Effector memory CD4-positive, alpha-beta T cell (primary cell): Measurements from ENCODE around the gene SUMO1.
A peak's percentile ranks its signal among the peaks of the same experiment; 100 is the strongest.

ENCODE experiments used
- DNase-seq, 3 donors: peaks; one replicate each; pipeline ENCODE4 v3.0.0-alpha.2; 2020
- H3K27ac ChIP-seq: 2 replicates; pipeline ENCODE4 v1.7.0; 2013; ENCODE audit warnings: mild to moderate bottlenecking, low read length, moderate library complexity; ENCODE audit not compliant: insufficient read depth, poor library complexity, severe bottlenecking
- H3K27me3 ChIP-seq: replicated peaks from 2 replicates; pipeline ENCODE4 v1.7.0; 2013; ENCODE audit warnings: mild to moderate bottlenecking, low read length; ENCODE audit not compliant: insufficient read depth, control insufficient read depth, poor library complexity, severe bottlenecking
- H3K36me3 ChIP-seq: 2 replicates; pipeline ENCODE4 v1.7.0; 2013; ENCODE audit warnings: mild to moderate bottlenecking, low read length, moderate library complexity; ENCODE audit not compliant: control insufficient read depth, insufficient read depth
- H3K4me1 ChIP-seq: 2 replicates; pipeline ENCODE4 v1.7.0; 2013; ENCODE audit warnings: low read length, mild to moderate bottlenecking; ENCODE audit not compliant: control insufficient read depth, insufficient read depth, poor library complexity, severe bottlenecking
- H3K4me3 ChIP-seq: 2 replicates; pipeline ENCODE4 v1.7.0; 2013; ENCODE audit warnings: low read length, low read depth, mild to moderate bottlenecking; ENCODE audit not compliant: insufficient read depth, poor library complexity, severe bottlenecking
- H3K9me3 ChIP-seq: 2 replicates; pipeline ENCODE4 v1.7.0; 2013; ENCODE audit warnings: mild to moderate bottlenecking, low read length, moderate library complexity; ENCODE audit not compliant: control insufficient read depth

Gene SUMO1

DNA sequence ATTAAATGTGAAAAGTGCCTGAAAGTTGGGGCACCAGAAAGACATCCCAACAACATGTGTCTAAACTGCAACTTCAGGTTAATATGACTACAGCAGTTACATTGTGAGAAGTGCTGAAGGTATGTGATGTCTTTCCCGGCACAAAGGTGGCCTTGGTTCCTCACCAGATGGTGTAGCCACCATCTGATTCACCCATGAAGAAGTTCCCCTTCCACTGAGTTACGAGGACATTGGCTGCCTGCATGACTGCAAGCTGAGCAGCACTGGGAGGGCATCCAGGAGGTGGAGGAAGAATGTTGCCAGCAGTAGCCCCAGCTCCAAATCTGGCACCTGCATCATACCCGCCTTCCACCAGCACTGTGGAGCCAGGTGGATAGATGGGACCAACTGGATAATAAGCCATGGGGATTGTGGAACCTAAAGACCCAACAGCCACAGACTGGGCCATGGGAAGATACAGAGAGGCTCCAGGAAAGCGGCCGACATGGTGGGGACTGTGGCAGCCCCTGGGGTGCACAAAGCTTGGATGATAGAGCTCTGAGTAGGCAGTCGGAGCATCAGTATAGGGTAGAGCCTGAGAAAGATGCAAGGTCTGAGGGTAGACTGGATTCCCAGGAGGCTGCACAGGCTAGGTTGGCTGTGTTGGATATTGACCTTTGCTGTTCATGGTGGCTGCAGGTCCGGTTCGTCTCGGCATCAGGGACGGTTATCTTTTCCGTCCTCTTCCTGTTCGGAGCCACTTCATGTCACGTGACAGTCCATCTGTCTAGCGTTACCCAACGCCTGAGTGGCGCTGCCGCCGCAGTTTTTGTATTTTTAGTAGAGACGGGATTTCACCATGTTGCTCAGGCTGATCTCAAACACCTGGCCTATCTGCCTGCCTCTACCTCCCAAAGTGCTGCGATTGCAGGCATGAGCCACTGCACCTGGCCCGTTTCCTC, 36.9 kb downstream of the SUMO1 start:
- no peaks in the 10 kb centered on the region for H3K4me1 ChIP-seq
- H3K36me3 ChIP-seq: no peaks in the 10 kb centered on the region
- DNase-seq: no peak
- H3K27ac ChIP-seq: no peak overlapping the region
- H3K4me3 ChIP-seq: no peak overlapping the region
- no peaks in the 10 kb centered on the region for H3K27me3 ChIP-seq
- H3K9me3 ChIP-seq: no peaks in the 10 kb centered on the region

GRCh38 chr2:202196727-202197126, 41.7 kb downstream of the SUMO1 start:
- Histone ChIP-seq H3K36me3 (no peaks in the 10 kb centered on the region), H3K27me3 (no peaks in the 10 kb centered on the region), H3K27ac (no peak overlapping the region), H3K4me1 (no peaks in the 10 kb centered on the region), H3K4me3 (no peak overlapping the region), H3K9me3 (no peaks in the 10 kb centered on the region)
- no peak for DNase-seq

- DNase-seq: no peak
- Histone ChIP-seq H3K4me1 (no peaks in the 10 kb centered on the region), H3K27ac (no peak overlapping the region), H3K9me3 (no peaks in the 10 kb centered on the region), H3K36me3 (no peaks in the 10 kb centered on the region), H3K4me3 (no peak overlapping the region), H3K27me3 (no peaks in the 10 kb centered on the region)
These were observed 44.0 kb downstream of the SUMO1 start for GRCh38 chr2:202194418-202194817.

DNA sequence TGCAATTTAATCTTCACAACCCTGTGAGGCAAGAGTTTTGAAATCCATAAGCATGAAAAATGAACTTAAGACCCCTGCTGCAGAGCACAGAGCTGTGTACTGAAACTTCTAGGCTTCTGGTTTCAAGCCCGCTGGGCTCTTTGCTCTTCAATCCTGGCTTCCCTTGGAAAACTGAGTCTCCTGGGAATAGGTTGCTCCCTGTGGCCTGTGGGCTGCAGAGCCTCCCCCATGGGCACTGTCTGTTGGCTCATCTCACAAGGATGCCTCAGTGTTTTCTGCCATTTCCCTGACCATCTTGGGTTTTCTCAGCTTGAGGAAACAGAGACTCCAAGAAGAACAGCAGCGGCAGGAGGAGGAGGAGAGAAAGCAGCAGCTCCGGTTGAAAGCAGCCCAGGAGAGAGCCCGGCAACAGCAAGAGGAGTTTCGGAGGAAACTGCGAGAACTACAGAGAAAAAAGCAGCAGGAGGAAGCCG, 44.5 kb downstream of the SUMO1 start:
- no peak for DNase-seq
- Histone ChIP-seq H3K4me3 (no peak overlapping the region), H3K27ac (no peak overlapping the region), H3K9me3 (no peaks in the 10 kb centered on the region), H3K36me3 (no peaks in the 10 kb centered on the region), H3K4me1 (no peaks in the 10 kb centered on the region), H3K27me3 (no peaks in the 10 kb centered on the region)

- no peak for DNase-seq
- H3K36me3 ChIP-seq: no peaks in the 10 kb centered on the region
- no peaks in the 10 kb centered on the region for H3K9me3 ChIP-seq
- H3K27me3 ChIP-seq: no peaks in the 10 kb centered on the region
- no peak overlapping the region for H3K4me3 ChIP-seq
- H3K27ac ChIP-seq: no peak overlapping the region
- H3K4me1 ChIP-seq: no peaks in the 10 kb centered on the region
These were observed 45.1 kb downstream of the SUMO1 start for GRCh38 chr2:202193305-202193704.

DNA sequence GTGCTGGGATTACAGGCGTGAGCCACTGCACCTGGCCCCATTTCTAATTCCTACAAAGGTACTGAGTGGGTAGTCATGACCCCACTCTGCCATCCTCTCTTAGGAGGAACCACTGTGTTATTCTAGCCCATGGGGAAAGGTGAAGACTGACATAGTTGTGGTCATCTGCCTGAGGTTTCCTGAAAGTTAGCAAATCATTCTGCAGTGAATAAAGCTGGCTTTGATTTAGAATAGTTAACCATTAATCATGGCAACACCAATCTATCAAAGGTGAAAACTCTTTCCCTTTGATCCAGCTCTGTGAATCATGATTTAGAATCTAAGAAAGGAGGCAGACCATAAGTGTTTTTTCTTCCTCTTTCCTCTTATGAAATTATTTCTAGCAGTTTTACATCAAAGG, 50.8 kb downstream of the SUMO1 start:
- H3K27ac ChIP-seq: no peak overlapping the region
- no peaks in the 10 kb centered on the region for H3K27me3 ChIP-seq
- H3K4me1 ChIP-seq: no peaks in the 10 kb centered on the region
- no peaks in the 10 kb centered on the region for H3K36me3 ChIP-seq
- no peak for DNase-seq
- H3K4me3 ChIP-seq: no peak overlapping the region
- no peaks in the 10 kb centered on the region for H3K9me3 ChIP-seq

DNA sequence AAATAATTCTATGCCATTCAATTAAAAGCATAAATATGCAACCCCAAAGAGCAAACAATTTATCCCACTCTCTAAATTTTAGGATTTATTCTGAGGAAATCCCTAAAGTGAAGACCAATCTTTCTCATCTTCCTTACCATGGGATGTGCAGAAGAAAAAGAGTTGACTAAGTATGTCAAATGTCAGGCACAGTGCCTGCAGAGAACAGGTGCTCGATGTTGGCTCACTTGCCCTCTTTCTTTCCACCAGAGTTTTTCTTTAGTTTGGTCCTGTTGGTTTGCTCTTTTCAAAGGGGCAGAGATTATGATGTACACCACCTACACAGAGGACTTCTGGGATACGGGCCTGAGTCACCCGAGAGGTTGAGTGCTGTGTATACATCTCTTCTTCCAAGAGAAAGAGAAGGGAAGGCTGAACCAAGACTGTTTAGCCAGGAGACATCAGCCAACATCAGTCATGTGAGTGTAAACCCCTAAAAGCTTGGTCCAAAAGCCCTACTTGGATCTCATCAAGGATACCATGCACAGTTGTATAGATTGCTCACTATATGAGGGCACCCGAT, 51.7 kb downstream of the SUMO1 start:
- Histone ChIP-seq H3K36me3 (no peaks in the 10 kb centered on the region), H3K27me3 (no peaks in the 10 kb centered on the region), H3K27ac (no peak overlapping the region), H3K9me3 (no peaks in the 10 kb centered on the region), H3K4me1 (no peaks in the 10 kb centered on the region), H3K4me3 (no peak overlapping the region)
- DNase-seq: no peak

- H3K27me3 ChIP-seq: no peaks in the 10 kb centered on the region
- DNase-seq: no peak
These were observed 53.2 kb downstream of the SUMO1 start for GRCh38 chr2:202185156-202185555.

DNA sequence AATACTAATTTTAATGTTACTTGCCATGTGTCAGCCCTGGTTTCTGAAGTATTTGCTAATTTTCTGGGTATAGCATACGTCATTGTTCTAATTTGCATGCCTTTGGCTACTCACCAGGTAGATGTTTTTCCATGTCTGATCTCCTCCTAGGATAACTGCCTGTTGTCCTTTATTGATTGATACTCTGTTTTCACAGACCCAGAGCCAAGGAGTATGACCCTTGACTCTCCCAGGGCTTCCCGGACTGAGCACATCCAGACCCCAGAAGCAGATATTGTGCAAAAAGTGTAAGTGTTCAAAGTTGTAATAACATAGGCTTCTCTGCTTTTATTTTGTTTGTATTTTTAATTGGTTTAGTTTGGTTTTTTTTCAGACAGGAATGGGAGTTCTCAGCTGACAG, 53.8 kb downstream of the SUMO1 start:
- no peaks in the 10 kb centered on the region for H3K9me3 ChIP-seq

More at GRCh38 chr2:202185156-202185555, 53.2 kb downstream of the SUMO1 start:
- no peaks in the 10 kb centered on the region for H3K9me3 ChIP-seq
- H3K27ac ChIP-seq: no peak overlapping the region
- no peaks in the 10 kb centered on the region for H3K4me1 ChIP-seq
- no peak overlapping the region for H3K4me3 ChIP-seq
- H3K36me3 ChIP-seq: no peaks in the 10 kb centered on the region

GRCh38 chr2:202178346-202178958, 59.9 kb downstream of the SUMO1 start:
- H3K9me3 ChIP-seq: no peaks in the 10 kb centered on the region
- no peaks in the 10 kb centered on the region for H3K27me3 ChIP-seq
- no peak overlapping the region for H3K27ac ChIP-seq
- no peaks in the 10 kb centered on the region for H3K4me1 ChIP-seq
- H3K4me3 ChIP-seq: no peak overlapping the region
- peak in 2 of 3 donors; percentile 2 to 37 for DNase-seq
- no peaks in the 10 kb centered on the region for H3K36me3 ChIP-seq

More for the DNA sequence above, 53.8 kb downstream of the SUMO1 start:
- DNase-seq: no peak
- Histone ChIP-seq H3K27ac (no peak overlapping the region), H3K36me3 (no peaks in the 10 kb centered on the region), H3K4me3 (no peak overlapping the region), H3K27me3 (no peaks in the 10 kb centered on the region), H3K4me1 (no peaks in the 10 kb centered on the region)
